GDM1 (cell line): ENCODE data around the gene EEA1.

Experiments used
- DNase-seq: peaks from one replicate; lab custom pipeline; 2025; lab: John Stamatoyannopoulos, UW

Gene EEA1

GRCh38 chr12:92879698-92880322 is 49.3 kb downstream of the EEA1 start:
- no peak for DNase-seq

- no peak for DNase-seq
Observed at GRCh38 chr12:92877904-92878303, 51.2 kb downstream of the EEA1 start.

GRCh38 chr12:92876496-92876895 is 52.6 kb downstream of the EEA1 start:
- DNase-seq, result no peak

GRCh38 chr12:92871116-92871515 is 58.0 kb downstream of the EEA1 start:
- DNase-seq, result no peak

- DNase-seq, result no peak
Observed at GRCh38 chr12:92866418-92866817, 62.7 kb downstream of the EEA1 start.

GRCh38 chr12:92863251-92863650 is 65.8 kb downstream of the EEA1 start:
- no peak for DNase-seq

GRCh38 chr12:92861381-92861780 is 67.7 kb downstream of the EEA1 start:
- DNase-seq, result no peak

- no peak for DNase-seq
Observed at GRCh38 chr12:92860521-92860920, 68.6 kb downstream of the EEA1 start.

- DNase-seq, result no peak
Observed at GRCh38 chr12:92859650-92860386, 69.3 kb downstream of the EEA1 start.

GRCh38 chr12:92857818-92858217 is 71.3 kb downstream of the EEA1 start:
- DNase-seq, result no peak

- DNase-seq, result no peak
Observed at GRCh38 chr12:92854344-92854743, 74.8 kb downstream of the EEA1 start.

- no peak for DNase-seq
Observed at GRCh38 chr12:92848740-92849139, 80.4 kb downstream of the EEA1 start.

- DNase-seq, result no peak
Observed at GRCh38 chr12:92847368-92847767, 81.7 kb downstream of the EEA1 start.

- no peak for DNase-seq
Observed at GRCh38 chr12:92845329-92845728, 83.8 kb downstream of the EEA1 start.

GRCh38 chr12:92844151-92844763 is 84.8 kb downstream of the EEA1 start:
- no peak for DNase-seq

- no peak for DNase-seq
Observed at GRCh38 chr12:92829686-92830282, 99.3 kb downstream of the EEA1 start.

GRCh38 chr12:92828565-92828964 is 100.5 kb downstream of the EEA1 start:
- no peak for DNase-seq

- no peak for DNase-seq
Observed at GRCh38 chr12:92827836-92828431, 101.2 kb downstream of the EEA1 start.

GRCh38 chr12:92821142-92821541 is 108.0 kb downstream of the EEA1 start:
- no peak for DNase-seq

GRCh38 chr12:92814584-92814983 is 114.5 kb downstream of the EEA1 start:
- DNase-seq, result no peak

- no peak for DNase-seq
Observed at GRCh38 chr12:92810370-92810769, 118.7 kb downstream of the EEA1 start.

- DNase-seq, result no peak
Observed at GRCh38 chr12:92803903-92804302, 125.2 kb downstream of the EEA1 start.

GRCh38 chr12:92802906-92803305 is 126.2 kb downstream of the EEA1 start:
- DNase-seq, result no peak
